Kidney (tissue), 14 donors: ENCODE results near the gene SLC11A2. TPM values are rescaled to one million over a fixed set of nuclear protein-coding genes. Genes with fewer than 3 reads are reported as not detected.

ENCODE experiments used
- DNase-seq, 5 donors: peaks; one replicate each; pipeline ENCODE4 v3.0.0-alpha.2; 2013 to 2020
- FAIRE-seq: peaks from 2 replicates; lab custom pipeline; 2012; peaks lifted over from hg19 to GRCh38; lab: Jason Lieb, UNC
- H3K27ac ChIP-seq, 2 donors: one replicate each; pipeline ENCODE4 v1.7.0; 2013; ENCODE audit warnings: low read depth in 2 of 2, low read length in 2 of 2, inconsistent platforms in 1 of 2
- H3K27me3 ChIP-seq: one replicate; pipeline ENCODE4 v1.7.1; 2013; ENCODE audit warnings: low read length, inconsistent platforms; ENCODE audit not compliant: control insufficient read depth, insufficient read depth
- H3K36me3 ChIP-seq, 3 donors: one replicate each; pipeline versions ENCODE4 v1.7.0 to v1.7.1; 2013; ENCODE audit warnings: low read length in 3 of 3, control low read depth in 1 of 3, inconsistent platforms in 1 of 3; ENCODE audit not compliant: insufficient read depth in 3 of 3, control insufficient read depth in 2 of 3
- H3K4me1 ChIP-seq, 3 donors: one replicate each; pipeline versions ENCODE4 v1.7.0 to v1.7.1; 2013; ENCODE audit warnings: low read length in 3 of 3, inconsistent platforms in 1 of 3, low read depth in 1 of 3; ENCODE audit not compliant: control insufficient read depth in 2 of 3, insufficient read depth in 2 of 3
- H3K4me3 ChIP-seq, 3 donors: one replicate each; pipeline versions ENCODE4 v1.7.0 to v1.8.1; 2013; ENCODE audit warnings: low read length in 3 of 3, control low read depth in 1 of 3, inconsistent platforms in 1 of 3
- H3K9ac ChIP-seq, 3 donors: one replicate each; pipeline versions ENCODE4 v1.7.0 to v1.7.1; 2013; ENCODE audit warnings: low read length in 3 of 3, control low read depth in 1 of 3, inconsistent platforms in 1 of 3
- H3K9me3 ChIP-seq, 3 donors: one replicate each; pipeline versions ENCODE4 v1.7.0 to v1.7.1; 2013; ENCODE audit warnings: low read length in 3 of 3, control low read depth in 1 of 3, inconsistent platforms in 1 of 3; ENCODE audit not compliant: control insufficient read depth in 2 of 3, insufficient read depth in 1 of 3
- CTCF ChIP-seq: IDR thresholded peaks from 3 replicates; pipeline ENCODE4 v1.5.1; 2012; ENCODE audit warnings: mild to moderate bottlenecking, moderate library complexity, borderline replicate concordance; ENCODE audit not compliant: insufficient read depth; ENCODE audit errors: extremely low read depth
- intact Hi-C: fragments of 100-400 bp; cut with DNase I; formaldehyde crosslinking; loops from one replicate; pipeline ENCODE4 v1.11.1; 2022
- polyA plus RNA-seq: library from polyadenylated mRNA; stranded (reverse); fragments of 350-450 nt; fragmentation: Illumina TruSeq; extraction: RNeasy Lipid Tissue Mini Kit (QIAGEN cat#74804); gene quantifications from one replicate; pipeline ENCODE4 v1.2.3, GENCODE V29; 2014; ENCODE audit warnings: low read depth, low replicate concordance; ENCODE audit not compliant: insufficient read depth
- total RNA-seq: library from RNA; stranded (reverse); fragmentation: NEBNext Ultra II Directional; extraction: Animal tissue kit (Norgen Biotek cat#: 25700); gene quantifications from one replicate; pipeline ENCODE4 v1.2.1, GENCODE V29; 2021
- donor health status: control.
- donor health status: control.
- donor health status: control.
- donor health status: control.
- donor health status: control.
- donor health status: DM: yes; HTN: yes; CAD: no.
- donor health status: Normal renal cell carcinoma (clear cell type).

SLC11A2 gene
- total and polyA plus RNA-seq, 2 donors from 2014 or later: 22.3 to 90.2 TPM

GRCh38 chr12:51070004-51070403 is 43.8 kb upstream of the SLC11A2 start:
- Histone ChIP-seq H3K27me3 (no peaks in the 10 kb centered on the region), H3K4me3 (no peak overlapping the region), H3K9ac (no peak overlapping the region), H3K9me3 (no peaks in the 10 kb centered on the region), H3K4me1 (no peaks in the 10 kb centered on the region), H3K36me3 (peaks cover 0 to 24% (median 24%) of the 10 kb centered on the region in 3 donors), H3K27ac (no peak overlapping the region)
- FAIRE-seq (no peak), DNase-seq (no peak)
- no peak for TF ChIP-seq CTCF
- intact Hi-C loops: no loop called here

GRCh38 chr12:51067771-51068170 is 41.6 kb upstream of the SLC11A2 start:
- Histone ChIP-seq H3K9me3 (no peaks in the 10 kb centered on the region), H3K4me3 (no peak overlapping the region), H3K27me3 (no peaks in the 10 kb centered on the region), H3K27ac (no peak overlapping the region), H3K4me1 (peaks cover 0 to 3% (median 2%) of the 10 kb centered on the region in 3 donors), H3K9ac (no peak overlapping the region), H3K36me3 (peaks cover 0 to 34% (median 33%) of the 10 kb centered on the region in 3 donors)
- no peak for FAIRE-seq
- no peak for TF ChIP-seq CTCF
- intact Hi-C loops: no loop called here
- DNase-seq: no peak

GRCh38 chr12:51067229-51067628 is 41.0 kb upstream of the SLC11A2 start:
- intact Hi-C loops: no loop called here
- H3K9me3 ChIP-seq: no peaks in the 10 kb centered on the region
- no peak overlapping the region for H3K27ac ChIP-seq
- FAIRE-seq (no peak), DNase-seq (no peak)
- H3K36me3 ChIP-seq: peaks cover 0 to 37% (median 36%) of the 10 kb centered on the region in 3 donors
- no peak overlapping the region for H3K9ac ChIP-seq
- no peak for TF ChIP-seq CTCF
- H3K4me1 ChIP-seq: peaks cover 0 to 6% (median 6%) of the 10 kb centered on the region in 3 donors
- H3K27me3 ChIP-seq: no peaks in the 10 kb centered on the region
- no peak overlapping the region for H3K4me3 ChIP-seq

- no peak for DNase-seq
- no peak overlapping the region for H3K27ac ChIP-seq
- peaks cover 0 to 6% (median 6%) of the 10 kb centered on the region in 3 donors for H3K4me1 ChIP-seq
- H3K9ac ChIP-seq: no peak overlapping the region
- no peaks in the 10 kb centered on the region for H3K27me3 ChIP-seq
- no peak overlapping the region for H3K4me3 ChIP-seq
- intact Hi-C loops: no loop called here
- no peak for FAIRE-seq
- H3K9me3 ChIP-seq: no peaks in the 10 kb centered on the region
- TF ChIP-seq CTCF: no peak
- H3K36me3 ChIP-seq: peaks cover 0 to 31% (median 30%) of the 10 kb centered on the region in 3 donors
These were observed 39.3 kb upstream of the SLC11A2 start for GRCh38 chr12:51065530-51065929.
